A549 (cell line): ENCODE measurements around the gene MAP7D2.

Experiments
- CTCF ChIP-seq: fragments of >200 bp; sonication (Bioruptor Twin); formaldehyde crosslinking; IDR thresholded peaks from 3 replicates; pipeline ENCODE4 v1.5.1; 2016
- MAFK ChIP-seq: fragments of 450-650 bp; IDR thresholded peaks from 2 replicates; pipeline ENCODE4 v1.6.1; 2014; ENCODE audit not compliant: partially characterized antibody
- MAX ChIP-seq: IDR thresholded peaks from 2 replicates; pipeline ENCODE4 v1.6.1; 2012
- POLR2A ChIP-seq: IDR thresholded peaks from 2 replicates; pipeline ENCODE4 v1.6.1; 2012; ENCODE audit warnings: mild to moderate bottlenecking, low read length
- RNF2 ChIP-seq: fragments of 200-600 bp; sonication (generic); IDR thresholded peaks from 2 replicates; pipeline ENCODE4 v1.6.1; 2016; ENCODE audit warnings: low read depth, mild to moderate bottlenecking, antibody characterized with exemption, moderate library complexity, borderline replicate concordance
- SMC3 ChIP-seq: fragments of >200 bp; sonication (Bioruptor Twin); formaldehyde crosslinking; IDR thresholded peaks from 3 replicates; pipeline ENCODE4 v1.6.1; 2018; ENCODE audit warnings: inconsistent platforms
- ZC3H11A ChIP-seq: fragments of 450-650 bp; IDR thresholded peaks from 2 replicates; pipeline ENCODE4 v1.6.1; 2014; ENCODE audit warnings: antibody characterized with exemption, mild to moderate bottlenecking

- TF ChIP-seq CTCF (no peak), MAX (no peak), SMC3 (no peak), POLR2A (no peak), MAFK (no peak), RNF2 (no peak), ZC3H11A (no peak)
These were observed 134.8 kb downstream of the MAP7D2 start for GRCh38 chrX:19981947-19982346.
